Skin epidermis (tissue), 12 donors: ENCODE data around the gene DLGAP5.

Experiments used
- H3K27ac ChIP-seq, 21 experiments: fragments of 200-600 bp; sonication (generic) in 11 of 21; one replicate each; pipeline ENCODE4 v1.5.0; 2020; ENCODE audit warnings: mild to moderate bottlenecking in 3 of 21, inconsistent platforms in 2 of 21, moderate library complexity in 2 of 21
- H3K4me3 ChIP-seq, 7 experiments: fragments of 200-600 bp; sonication (generic) in 2 of 7; one replicate each; pipeline ENCODE4 v1.5.0; 2020; ENCODE audit warnings: inconsistent platforms in 2 of 7, mild to moderate bottlenecking in 2 of 7, moderate library complexity in 1 of 7

Gene DLGAP5

DNA sequence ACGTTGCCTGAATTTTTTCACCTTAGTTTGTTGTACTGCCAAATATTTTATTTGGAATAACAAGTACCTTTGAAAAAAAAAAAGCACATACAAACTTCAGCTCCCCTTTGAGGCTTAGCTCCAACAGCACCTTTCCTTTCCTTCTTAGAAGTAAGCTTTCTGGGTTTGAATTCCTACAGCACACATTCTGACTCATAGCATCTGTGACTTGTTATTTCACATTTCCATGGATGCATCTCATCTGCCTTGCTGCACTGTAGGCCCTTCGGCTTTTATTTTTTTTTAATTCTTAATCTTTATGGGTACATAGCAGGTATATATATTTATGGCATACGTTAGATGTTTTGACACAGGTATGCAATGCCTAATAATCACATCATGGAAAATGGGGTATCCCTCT, 55.1 kb downstream of the DLGAP5 start:
- Histone ChIP-seq H3K27ac (peak overlapping the region in 9 of 21 experiments; percentile 37 to 82 (median 68)), H3K4me3 (no peak overlapping the region)

- peak overlapping the region in 6 of 21 experiments; percentile 15 to 100 (median 27) for H3K27ac ChIP-seq
- no peak overlapping the region for H3K4me3 ChIP-seq
These were observed 58.0 kb downstream of the DLGAP5 start for GRCh38 chr14:55133416-55133815.

DNA sequence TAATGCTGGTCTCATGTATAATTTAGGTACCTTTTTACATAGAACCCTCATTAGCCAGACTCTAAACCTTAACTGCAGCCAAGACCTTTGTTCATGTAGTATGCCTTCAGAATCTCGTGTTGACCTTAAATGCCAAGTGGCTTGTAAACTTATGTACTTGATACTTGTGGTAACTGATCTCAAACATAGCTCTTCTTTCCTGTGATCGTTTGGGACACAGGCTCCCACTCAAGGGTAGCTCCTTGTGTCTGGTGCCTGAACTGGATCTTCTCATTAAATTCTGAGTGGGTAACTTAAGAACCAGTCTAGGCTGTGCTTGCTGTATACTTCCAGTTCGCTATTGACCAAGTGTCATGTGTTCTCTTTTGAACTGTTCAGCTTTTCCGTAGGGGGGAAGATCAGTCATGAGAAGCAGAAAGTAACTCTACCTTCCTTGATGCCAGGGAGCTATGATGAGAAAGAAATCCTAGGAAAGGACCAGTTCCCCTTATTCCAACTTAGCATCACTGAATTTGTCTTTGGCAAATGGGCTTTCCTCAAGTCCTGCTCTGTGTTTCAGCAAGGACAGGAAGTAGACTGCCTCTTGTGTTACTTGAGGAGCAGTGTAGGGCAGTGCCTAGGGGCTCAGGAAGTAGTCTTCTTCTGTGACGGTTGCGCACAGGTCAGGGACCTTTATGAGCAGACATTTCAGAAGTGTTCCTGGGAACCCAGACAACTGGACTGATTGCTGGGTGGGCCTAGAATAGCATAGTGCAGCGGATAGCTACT, 59.8 kb downstream of the DLGAP5 start:
- H3K27ac ChIP-seq, result peak overlapping the region in 12 of 21 experiments; percentile 1 to 100 (median 97)
- peak overlapping the region in 5 of 7 experiments; percentile 8 to 87 (median 85) for H3K4me3 ChIP-seq

DNA sequence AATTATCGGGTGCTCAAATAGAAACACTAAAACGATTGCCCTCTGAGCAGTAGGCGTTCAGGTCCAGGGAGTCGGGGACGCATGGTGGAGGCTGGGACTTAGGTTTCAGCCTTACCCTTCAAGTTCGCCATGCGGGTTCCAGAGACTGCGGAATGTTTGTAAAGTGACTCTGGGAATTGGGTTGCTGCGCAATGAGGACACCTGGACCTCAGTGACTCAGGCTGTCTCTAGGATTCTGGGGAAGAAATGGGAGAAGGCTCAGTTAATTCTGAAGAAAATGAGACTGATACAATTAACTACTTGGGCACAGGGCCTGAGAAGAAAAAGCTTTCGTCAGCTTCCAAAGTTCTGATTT, 61.2 kb downstream of the DLGAP5 start:
- H3K4me3 ChIP-seq, result peak overlapping the region; percentile 43 to 87 (median 83)
- peak overlapping the region in 20 of 21 experiments; percentile 78 to 100 (median 97) for H3K27ac ChIP-seq

DNA sequence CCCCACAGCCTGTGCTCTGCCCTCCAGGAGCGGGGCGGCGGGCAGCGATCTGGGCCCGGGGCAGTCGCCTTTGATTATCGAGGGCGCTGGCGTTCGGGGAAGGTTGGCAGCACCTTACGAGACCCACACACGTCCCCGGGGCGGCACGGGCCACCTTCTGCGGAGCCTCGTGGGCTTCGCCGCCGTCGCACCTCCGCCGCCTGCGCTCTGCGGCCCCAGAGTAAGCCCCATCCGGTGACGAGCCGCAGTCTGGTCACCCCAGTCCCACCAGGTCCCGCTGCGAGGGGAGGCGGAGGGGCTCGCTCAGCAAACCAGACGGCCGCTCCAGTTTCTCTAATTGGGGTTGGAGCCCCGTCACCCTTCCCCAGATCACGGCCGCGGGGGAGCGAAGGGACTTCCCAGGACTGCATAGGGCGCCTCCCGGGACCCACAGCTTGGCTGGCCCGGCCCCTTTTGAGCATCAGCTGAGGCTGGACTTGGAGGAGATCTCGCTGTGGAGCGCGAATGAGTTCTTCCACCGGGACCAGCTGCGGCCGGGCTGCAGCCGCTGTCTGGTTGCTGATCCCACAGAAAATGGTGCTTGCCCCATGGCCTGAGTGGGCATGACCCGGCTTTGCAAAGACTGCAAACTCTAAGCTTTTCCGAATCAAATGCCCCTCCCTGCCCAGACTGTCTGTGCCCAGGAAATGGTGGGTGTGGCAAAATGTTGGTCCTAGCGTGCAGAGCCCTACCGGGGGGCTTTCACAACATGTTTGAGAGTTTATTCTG, 61.8 kb downstream of the DLGAP5 start:
- Histone ChIP-seq H3K27ac (peak overlapping the region; percentile 78 to 100 (median 97)), H3K4me3 (peak overlapping the region; percentile 43 to 87 (median 83))

DNA sequence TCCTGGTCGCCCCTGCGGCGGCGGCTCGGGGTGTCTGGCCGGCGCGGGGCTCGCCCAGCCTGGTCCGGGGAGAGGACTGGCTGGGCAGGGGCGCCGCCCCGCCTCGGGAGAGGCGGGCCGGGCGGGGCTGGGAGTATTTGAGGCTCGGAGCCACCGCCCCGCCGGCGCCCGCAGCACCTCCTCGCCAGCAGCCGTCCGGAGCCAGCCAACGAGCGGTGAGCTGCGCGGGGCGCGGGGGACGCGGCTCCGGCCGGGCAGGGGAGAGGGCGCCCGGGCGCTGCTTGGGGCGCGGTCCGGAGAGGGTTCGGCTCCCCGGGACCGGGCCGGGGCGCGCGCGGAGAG, 62.3 kb downstream of the DLGAP5 start, which contains the start of gene LGALS3:
Gene LGALS3, plus strand, starts transcription at position 167 of the 342 bp plus-strand sequence. CDS start 8,122 bp downstream, outside the sequence.
- H3K27ac ChIP-seq, result peak within 1 kb of the TSS; percentile 78 to 100 (median 97)
- H3K4me3 ChIP-seq, result peak within 1 kb of the TSS; percentile 43 to 87 (median 83)

DNA sequence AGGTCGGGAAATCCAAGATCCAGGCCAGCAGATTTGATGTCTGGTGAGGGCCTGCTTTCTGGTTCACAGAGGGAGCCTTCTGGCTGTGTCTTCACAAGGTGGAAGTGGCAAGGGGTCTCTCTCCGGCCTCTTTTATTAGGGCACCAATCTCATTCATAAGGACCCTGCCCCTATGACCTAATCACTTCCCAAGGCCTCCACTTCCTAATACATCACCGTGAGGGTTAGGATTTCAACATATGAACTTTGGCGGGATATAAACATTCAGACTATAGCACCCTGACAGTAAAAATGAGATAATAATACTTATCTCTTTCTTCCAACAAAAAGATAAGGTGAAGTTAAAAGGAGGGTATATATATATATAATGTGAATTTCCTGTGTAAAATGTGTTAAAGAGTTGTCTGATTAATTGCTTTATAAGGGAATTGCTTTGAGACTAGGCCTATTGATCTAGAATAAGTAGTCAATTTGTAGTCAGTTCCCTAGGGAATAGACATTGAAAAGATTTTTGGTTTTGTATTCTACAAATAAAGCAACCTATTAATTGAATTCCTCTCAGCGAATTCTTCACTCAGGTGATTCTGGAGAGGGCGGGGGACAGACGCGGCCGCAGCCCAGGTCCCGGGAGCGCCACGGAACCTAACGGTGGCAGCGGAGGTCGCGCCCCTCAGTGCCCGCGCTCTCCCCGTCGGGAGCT, 62.8 kb downstream of the DLGAP5 start:
- peak overlapping the region; percentile 78 to 100 (median 97) for H3K27ac ChIP-seq

DNA sequence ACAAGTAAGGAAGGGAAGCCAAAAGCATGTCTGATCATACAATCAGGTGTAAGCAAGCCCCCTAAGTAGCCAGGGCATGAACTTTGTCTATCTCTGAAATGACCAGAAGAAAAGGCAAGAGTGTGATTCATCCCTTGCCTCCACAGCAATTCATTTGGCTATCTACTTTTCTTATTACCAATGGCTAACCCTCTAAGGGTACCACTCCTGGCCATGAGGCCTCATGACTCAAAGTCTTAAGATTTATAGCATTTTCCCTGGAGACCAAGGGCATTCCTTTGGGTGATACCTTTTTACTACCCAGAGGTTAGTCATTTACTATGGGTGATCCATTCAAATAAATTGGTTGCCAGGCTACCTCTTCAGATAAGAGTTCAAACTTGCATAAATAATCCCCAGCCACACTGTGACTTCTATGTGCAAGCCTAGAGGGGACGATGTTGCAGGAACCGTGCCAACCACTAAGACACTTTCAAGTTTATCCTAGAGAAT, 63.9 kb downstream of the DLGAP5 start:
- Histone ChIP-seq H3K27ac (peak overlapping the region in 8 of 21 experiments; percentile 2 to 100 (median 46)), H3K4me3 (no peak overlapping the region)

More for the DNA sequence above, 62.8 kb downstream of the DLGAP5 start:
- peak overlapping the region; percentile 43 to 87 (median 83) for H3K4me3 ChIP-seq

- Histone ChIP-seq H3K4me3 (no peak overlapping the region), H3K27ac (peak overlapping the region in 8 of 21 experiments; percentile 18 to 100 (median 46))
These were observed 64.4 kb downstream of the DLGAP5 start for GRCh38 chr14:55126932-55127459.

DNA sequence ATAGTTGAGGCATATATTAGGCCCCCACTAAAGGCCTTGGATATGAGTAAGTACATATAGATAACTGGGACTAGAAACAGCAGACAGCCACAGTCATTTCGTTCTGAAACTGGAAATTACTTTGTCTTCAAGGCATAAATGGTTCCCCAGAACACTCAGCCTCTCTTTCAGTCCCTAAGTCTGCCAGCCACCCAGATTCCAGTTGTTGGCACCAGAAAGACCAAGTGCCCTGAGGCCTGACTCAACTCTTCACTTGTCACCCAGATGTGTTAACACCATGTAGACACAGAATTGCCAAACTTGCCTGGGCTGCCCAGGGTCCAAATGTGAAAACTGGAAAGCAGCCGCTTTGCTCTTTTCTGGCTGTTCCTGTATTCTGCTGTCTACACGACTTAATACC, 65.4 kb downstream of the DLGAP5 start:
- H3K4me3 ChIP-seq, result no peak overlapping the region
- peak overlapping the region in 10 of 21 experiments; percentile 3 to 100 (median 24) for H3K27ac ChIP-seq

DNA sequence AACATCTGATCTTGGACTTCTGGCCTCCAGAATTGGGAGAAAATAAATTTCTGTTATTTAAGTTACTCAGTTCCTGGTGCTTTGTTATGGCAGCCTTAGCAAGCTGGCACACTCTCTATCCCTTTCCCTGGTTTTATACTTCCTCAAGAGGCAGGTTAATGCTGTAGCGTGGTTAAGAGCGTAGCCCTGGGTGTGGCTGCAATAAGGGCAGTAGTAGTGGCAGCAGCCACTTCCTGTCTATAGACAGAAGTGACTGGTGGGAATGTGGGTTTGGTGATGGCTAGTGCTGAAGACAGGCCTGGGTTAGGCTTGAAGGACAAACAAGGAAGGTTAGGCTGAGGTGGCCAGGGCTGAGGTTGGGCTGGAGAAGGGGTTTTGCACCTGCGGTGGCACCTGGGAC, 66.0 kb downstream of the DLGAP5 start:
- H3K4me3 ChIP-seq, result no peak overlapping the region
- peak overlapping the region in 10 of 21 experiments; percentile 3 to 100 (median 50) for H3K27ac ChIP-seq

DNA sequence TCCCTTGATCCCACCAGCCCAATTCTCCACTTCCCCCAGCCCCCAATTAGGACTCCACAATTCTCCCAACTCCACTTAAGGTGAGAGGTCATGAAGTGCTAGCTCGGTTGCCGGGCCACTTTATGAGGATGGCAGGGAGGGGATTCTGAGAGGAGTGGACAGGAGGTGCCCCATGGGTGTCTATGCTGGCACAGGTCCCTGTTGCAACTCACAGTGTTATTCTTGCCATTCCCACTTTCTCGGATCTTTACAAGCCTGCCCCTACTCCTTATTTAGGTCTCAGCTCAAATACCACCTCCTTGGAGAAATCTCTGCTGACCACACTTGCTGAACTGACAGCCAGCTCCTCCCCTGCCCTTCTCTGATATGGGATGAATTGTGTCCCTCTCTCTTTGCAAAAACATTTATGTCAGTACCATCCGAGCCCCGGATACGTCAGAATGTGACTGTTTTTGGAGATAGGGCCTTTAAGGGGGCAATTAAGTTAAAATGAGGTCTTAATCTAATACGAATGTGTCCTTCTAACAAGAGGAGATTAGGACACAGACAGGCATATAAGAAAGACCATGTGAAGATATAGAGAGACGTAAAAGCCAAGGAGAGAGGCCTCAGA, 66.5 kb downstream of the DLGAP5 start:
- no peak overlapping the region for H3K4me3 ChIP-seq
- peak overlapping the region in 8 of 21 experiments; percentile 3 to 100 (median 58) for H3K27ac ChIP-seq

DNA sequence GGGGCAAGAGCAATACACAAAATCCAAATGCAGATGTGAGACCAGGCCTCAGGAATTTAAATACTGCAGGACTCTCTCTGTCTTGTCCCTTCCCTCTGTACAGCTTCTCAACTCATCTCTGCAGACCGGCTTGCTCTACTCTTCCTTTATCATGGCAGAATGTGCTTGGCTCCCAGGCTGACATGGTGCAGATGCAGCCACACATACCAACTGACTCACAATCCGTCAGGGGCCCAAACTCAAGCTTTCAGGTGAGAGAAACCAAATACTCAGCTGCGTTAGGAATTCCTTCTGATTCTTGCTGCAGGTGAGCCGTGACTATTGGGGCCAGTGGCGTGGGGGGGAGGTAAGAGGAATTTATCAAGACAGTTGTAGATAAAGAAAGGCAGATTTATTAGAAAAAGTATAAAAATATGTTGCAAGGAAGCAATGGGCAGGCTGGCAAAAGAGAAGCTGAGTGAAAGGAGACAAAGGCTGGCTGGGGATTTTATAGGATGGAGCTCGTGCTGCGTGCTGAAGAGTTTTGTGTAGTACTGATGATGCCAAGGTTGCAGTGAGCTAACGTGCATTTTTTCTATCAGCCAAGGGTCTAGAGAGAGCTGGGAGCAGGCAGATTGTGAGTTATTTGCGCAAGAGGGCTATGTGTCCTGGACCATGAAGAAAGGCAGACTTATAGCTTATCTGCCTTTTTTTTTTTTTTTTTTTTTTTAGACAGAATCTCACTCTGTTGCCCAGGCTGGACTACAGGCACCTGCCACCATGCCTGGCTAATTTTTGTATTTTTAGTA, 67.3 kb downstream of the DLGAP5 start:
- peak overlapping the region in 4 of 21 experiments; percentile 39 to 100 (median 71) for H3K27ac ChIP-seq
- no peak overlapping the region for H3K4me3 ChIP-seq

DNA sequence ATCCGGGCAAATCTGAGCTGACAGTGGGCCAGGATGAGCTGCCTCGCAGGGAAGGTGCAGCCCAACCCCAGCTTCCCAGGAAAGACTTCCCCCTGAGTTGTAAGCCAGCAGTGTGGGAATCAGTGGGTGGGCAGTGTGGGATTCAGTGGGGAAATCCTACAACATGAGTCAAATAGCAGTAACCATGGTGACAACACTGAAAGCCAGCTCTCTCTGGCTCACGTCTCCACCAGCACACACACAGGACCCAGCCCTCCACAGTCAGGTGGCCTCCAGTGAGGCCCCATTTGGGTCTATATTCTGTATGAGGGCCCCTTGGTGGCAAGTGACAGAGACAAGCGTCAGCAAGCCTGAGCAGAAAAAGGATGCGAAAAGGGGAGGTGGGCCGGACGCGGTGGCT, 68.3 kb downstream of the DLGAP5 start:
- H3K4me3 ChIP-seq, result no peak overlapping the region
- H3K27ac ChIP-seq, result peak overlapping the region in 17 of 21 experiments; percentile 9 to 88 (median 64)

DNA sequence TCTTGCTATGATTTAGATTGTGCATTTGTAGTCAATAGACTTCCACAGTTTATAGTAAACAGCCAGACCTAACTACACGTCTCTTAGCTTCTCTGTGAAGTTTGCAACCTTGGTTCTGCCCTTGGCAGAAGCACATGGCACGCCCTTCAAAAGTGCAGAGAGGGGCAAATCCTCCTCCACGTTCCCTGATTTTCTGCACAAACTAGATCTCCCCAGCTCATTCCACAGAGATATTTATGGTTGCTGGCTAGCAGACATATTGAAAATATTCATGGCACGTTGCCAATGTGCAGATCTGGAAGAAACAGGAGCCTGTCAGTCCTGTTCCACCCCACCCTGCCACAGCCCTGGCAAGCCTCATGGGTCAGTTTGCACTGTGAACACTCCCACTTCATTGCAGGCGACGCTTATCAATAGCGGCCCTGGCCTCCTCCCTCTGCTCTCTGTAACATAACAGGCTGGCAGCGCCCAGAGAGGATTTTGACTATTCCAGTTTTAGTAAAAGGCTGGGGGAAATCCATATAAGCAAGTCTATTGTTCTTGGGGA, 68.9 kb downstream of the DLGAP5 start:
- H3K27ac ChIP-seq, result peak overlapping the region in 18 of 21 experiments; percentile 9 to 88 (median 64)
- no peak overlapping the region for H3K4me3 ChIP-seq

DNA sequence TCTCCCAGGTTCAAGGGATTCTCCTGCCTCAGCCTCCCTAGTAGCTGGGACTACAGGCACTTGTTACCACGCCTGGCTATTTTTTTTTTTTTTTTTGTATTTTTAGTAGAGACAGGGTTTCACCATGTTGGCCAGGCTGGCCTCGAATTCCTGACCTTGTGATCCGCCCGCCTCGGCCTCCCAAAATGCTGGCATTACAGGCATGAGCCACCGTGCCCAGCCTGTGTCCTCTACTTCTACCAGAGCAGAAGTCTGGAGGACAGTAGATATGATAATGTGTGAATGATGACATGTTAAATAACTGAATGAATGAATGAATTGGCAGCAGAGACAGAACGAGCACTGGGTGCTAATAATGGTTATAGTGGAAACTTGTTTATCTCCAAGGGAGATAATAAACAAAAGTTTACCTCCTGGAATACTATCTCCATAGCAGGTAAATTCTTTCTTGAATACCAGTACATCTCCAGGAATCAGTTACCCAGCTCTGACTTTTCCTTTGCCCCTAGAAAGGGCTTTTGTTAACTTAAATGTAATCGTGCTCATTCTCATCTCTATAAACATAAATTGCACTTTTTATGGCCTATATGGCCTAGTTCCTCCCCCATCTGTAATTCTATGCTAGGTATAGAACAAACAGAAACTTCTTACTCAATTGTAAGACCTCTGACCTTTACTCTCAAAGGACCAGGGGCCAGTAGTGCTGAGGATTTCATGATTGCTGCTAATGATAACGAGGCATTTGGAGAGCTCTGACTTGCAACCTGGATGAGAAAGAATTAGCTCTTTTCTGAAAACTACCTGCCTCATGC, 69.6 kb downstream of the DLGAP5 start:
- Histone ChIP-seq H3K4me3 (no peak overlapping the region), H3K27ac (peak overlapping the region in 17 of 21 experiments; percentile 19 to 88 (median 67))
